ENCODE results near the gene CPOX.
A peak's percentile ranks its signal among the peaks of the same experiment; 100 is the strongest.

The CPOX gene

GRCh38 chr3:98599647-98600411 is 6.4 kb upstream of the CPOX start:
- Histone ChIP-seq H3K9me3 (replicated peaks in 1 of 11) (no peaks in the 10 kb centered on the region), H3K4me3 (no peak overlapping the region), H4K20me1 (no peaks in the 10 kb centered on the region), H3K27me3 (no peaks in the 10 kb centered on the region), H3K4me2 (peak overlapping the region in 5 of 11 experiments; percentile 2 to 61 (median 11); a peak in 8 of 22 replicates), H3K36me3 (no peaks in the 10 kb centered on the region), H3K27ac (0 out of 22 replicates have a peak overlapping the region, but pooled peaks of 1 of the 11 experiments have one; percentile 8), H3K4me1 (peaks cover 0 to 75% (median 8%) of the 10 kb centered on the region in 10 experiments; a peak in 12 of 20 replicates), H3K9ac (no peak overlapping the region)
- TF ChIP-seq Cebpa-rat (IDR thresholded peaks at IDR 0.05) = peak in 2 of 11 experiments; percentile 58 to 82; a peak in 3 of 22 replicates

GRCh38 chr3:98598492-98598891 is 5.1 kb upstream of the CPOX start:
- H3K27ac ChIP-seq = peak overlapping the region in 1 of 11 experiments; percentile 8; a peak in 1 of 22 replicates
- peak overlapping the region in 3 of 11 experiments; percentile 50 to 64 (median 58); a peak in 6 of 22 replicates for H3K4me2 ChIP-seq
- H3K4me3 ChIP-seq = no peak overlapping the region
- no peak overlapping the region for H3K9ac ChIP-seq
- H3K4me1 ChIP-seq = peaks cover 5 to 83% (median 20%) of the 10 kb centered on the region in 10 experiments; a peak in 17 of 20 replicates
- no peaks in the 10 kb centered on the region for H4K20me1 ChIP-seq
- no peaks in the 10 kb centered on the region for H3K9me3 ChIP-seq (replicated peaks in 1 of 11)
- TF ChIP-seq Cebpa-rat (IDR thresholded peaks at IDR 0.05) = no peak
- H3K36me3 ChIP-seq = no peaks in the 10 kb centered on the region
- no peaks in the 10 kb centered on the region for H3K27me3 ChIP-seq

- H3K4me1 ChIP-seq = peaks cover 16 to 78% (median 30%) of the 10 kb centered on the region in 10 experiments
- no peak overlapping the region for H3K9ac ChIP-seq
- no peaks in the 10 kb centered on the region for H3K36me3 ChIP-seq
- peaks cover 0 to 13% (median 7%) of the 10 kb centered on the region in 11 experiments; a peak in 11 of 22 replicates for H4K20me1 ChIP-seq
- H3K9me3 ChIP-seq (replicated peaks in 1 of 11) = no peaks in the 10 kb centered on the region
- 0 out of 22 replicates have a peak overlapping the region, but pooled peaks of 1 of the 11 experiments have one; percentile 58 for H3K4me2 ChIP-seq
- no peaks in the 10 kb centered on the region for H3K27me3 ChIP-seq
- no peak overlapping the region for H3K27ac ChIP-seq
- no peak for TF ChIP-seq Cebpa-rat (IDR thresholded peaks at IDR 0.05)
- no peak overlapping the region for H3K4me3 ChIP-seq
Observed at GRCh38 chr3:98596541-98597500, 3.4 kb upstream of the CPOX start.

- Histone ChIP-seq H3K4me3 (no peak overlapping the region), H3K27ac (no peak overlapping the region), H3K9me3 (replicated peaks in 1 of 11) (no peaks in the 10 kb centered on the region), H4K20me1 (peaks cover 0 to 19% (median 7%) of the 10 kb centered on the region in 11 experiments; a peak in 12 of 22 replicates), H3K9ac (no peak overlapping the region), H3K27me3 (no peaks in the 10 kb centered on the region), H3K4me2 (no peak overlapping the region), H3K4me1 (peaks cover 20 to 78% (median 34%) of the 10 kb centered on the region in 10 experiments), H3K36me3 (peaks cover 0 to 4% (median under 1%) of the 10 kb centered on the region in 11 experiments; a peak in 7 of 22 replicates)
- no peak for TF ChIP-seq Cebpa-rat (IDR thresholded peaks at IDR 0.05)
Observed at GRCh38 chr3:98596087-98596486, 2.7 kb upstream of the CPOX start.

- peaks cover 12 to 17% (median 13%) of the 10 kb centered on the region in 11 experiments; a peak in 21 of 22 replicates for H3K36me3 ChIP-seq
- H3K27me3 ChIP-seq = no peaks in the 10 kb centered on the region
- peak overlapping the region in 5 of 11 experiments; percentile 23 to 99 (median 89); a peak in 9 of 22 replicates for H3K4me2 ChIP-seq
- H3K27ac ChIP-seq = peak overlapping the region in 1 of 11 experiments; percentile 77; a peak in 2 of 22 replicates
- no peak for TF ChIP-seq Cebpa-rat (IDR thresholded peaks at IDR 0.05)
- peaks cover 18 to 78% (median 34%) of the 10 kb centered on the region in 10 experiments for H3K4me1 ChIP-seq
- no peak overlapping the region for H3K4me3 ChIP-seq
- H3K9me3 ChIP-seq (replicated peaks in 1 of 11) = no peaks in the 10 kb centered on the region
- peaks cover 0 to 19% (median 7%) of the 10 kb centered on the region in 11 experiments; a peak in 12 of 22 replicates for H4K20me1 ChIP-seq
- no peak overlapping the region for H3K9ac ChIP-seq
Observed at GRCh38 chr3:98594628-98595324, 1.4 kb upstream of the CPOX start.

GRCh38 chr3:98592345-98592935 is 971 bp downstream of the CPOX start:
- H3K4me3 ChIP-seq = peak overlapping the region; percentile 79 to 97 (median 90)
- H4K20me1 ChIP-seq = peaks cover 0 to 19% (median 7%) of the 10 kb centered on the region in 11 experiments; a peak in 12 of 22 replicates
- H3K9me3 ChIP-seq (replicated peaks in 1 of 11) = no peaks in the 10 kb centered on the region
- H3K9ac ChIP-seq = peak overlapping the region; percentile 81 to 88 (median 86)
- TF ChIP-seq Cebpa-rat (IDR thresholded peaks at IDR 0.05) = no peak
- H3K36me3 ChIP-seq = peaks cover 21 to 40% (median 30%) of the 10 kb centered on the region in 11 experiments; a peak in 21 of 22 replicates
- peak overlapping the region in 9 of 11 experiments; percentile 72 to 81 (median 76); a peak in 18 of 22 replicates for H3K27ac ChIP-seq
- H3K4me2 ChIP-seq = peak overlapping the region; percentile 89 to 99 (median 96)
- H3K4me1 ChIP-seq = peaks cover 24 to 78% (median 41%) of the 10 kb centered on the region in 10 experiments
- H3K27me3 ChIP-seq = no peaks in the 10 kb centered on the region

GRCh38 chr3:98589331-98590036 is 3.9 kb downstream of the CPOX start:
- no peak for TF ChIP-seq Cebpa-rat (IDR thresholded peaks at IDR 0.05)

More at GRCh38 chr3:98589331-98590036, 3.9 kb downstream of the CPOX start:
- Histone ChIP-seq H3K4me2 (peak overlapping the region in 5 of 11 experiments; percentile 9 to 69 (median 55); a peak in 9 of 22 replicates), H3K4me1 (peaks cover 24 to 79% (median 38%) of the 10 kb centered on the region in 10 experiments), H3K9ac (no peak overlapping the region), H3K4me3 (no peak overlapping the region), H3K27me3 (no peaks in the 10 kb centered on the region), H3K27ac (no peak overlapping the region), H3K9me3 (replicated peaks in 1 of 11) (0 out of 22 replicates have a peak, but pooled peaks cover 0 to 6% (median 0%) of the 10 kb centered on the region in 11 experiments), H3K36me3 (peaks cover 47 to 70% (median 56%) of the 10 kb centered on the region in 11 experiments), H4K20me1 (peaks cover 0 to 19% (median 7%) of the 10 kb centered on the region in 11 experiments; a peak in 12 of 22 replicates)

All from BLaER1 treated with 17β-estradiol and CSF1 and Interleukin-3, amounts not matched to agents 10 nM and 100 nM (cell line).